GM06990 (cell line): ENCODE measurements around the gene AKAP12.

Source experiments
- DNase-seq: peaks from one replicate; pipeline ENCODE4 v3.0.0-alpha.2; 2011; ENCODE audit not compliant: insufficient read length; ENCODE audit errors: extremely low read depth
- H3K27me3 ChIP-seq: replicated peaks from 2 replicates; pipeline ENCODE4 v1.6.0; 2011; ENCODE audit warnings: low read length; ENCODE audit not compliant: control insufficient read depth, insufficient read depth
- H3K36me3 ChIP-seq: 2 replicates; pipeline ENCODE4 v1.5.1; 2011; ENCODE audit warnings: low read length; ENCODE audit not compliant: control insufficient read depth, insufficient read depth
- H3K4me3 ChIP-seq: replicated peaks from 2 replicates; pipeline ENCODE4 v1.5.1; 2011; ENCODE audit warnings: low read depth, mild to moderate bottlenecking, control low read depth, low read length
- TF ChIP-seq, protein P1 (sequence below): IDR thresholded peaks from 2 replicates; pipeline ENCODE4 v1.5.1; 2011; ENCODE audit warnings: low read length, control low read depth, mild to moderate bottlenecking, inconsistent platforms; ENCODE audit not compliant: insufficient read depth, poor library complexity, severe bottlenecking

The AKAP12 gene

DNA sequence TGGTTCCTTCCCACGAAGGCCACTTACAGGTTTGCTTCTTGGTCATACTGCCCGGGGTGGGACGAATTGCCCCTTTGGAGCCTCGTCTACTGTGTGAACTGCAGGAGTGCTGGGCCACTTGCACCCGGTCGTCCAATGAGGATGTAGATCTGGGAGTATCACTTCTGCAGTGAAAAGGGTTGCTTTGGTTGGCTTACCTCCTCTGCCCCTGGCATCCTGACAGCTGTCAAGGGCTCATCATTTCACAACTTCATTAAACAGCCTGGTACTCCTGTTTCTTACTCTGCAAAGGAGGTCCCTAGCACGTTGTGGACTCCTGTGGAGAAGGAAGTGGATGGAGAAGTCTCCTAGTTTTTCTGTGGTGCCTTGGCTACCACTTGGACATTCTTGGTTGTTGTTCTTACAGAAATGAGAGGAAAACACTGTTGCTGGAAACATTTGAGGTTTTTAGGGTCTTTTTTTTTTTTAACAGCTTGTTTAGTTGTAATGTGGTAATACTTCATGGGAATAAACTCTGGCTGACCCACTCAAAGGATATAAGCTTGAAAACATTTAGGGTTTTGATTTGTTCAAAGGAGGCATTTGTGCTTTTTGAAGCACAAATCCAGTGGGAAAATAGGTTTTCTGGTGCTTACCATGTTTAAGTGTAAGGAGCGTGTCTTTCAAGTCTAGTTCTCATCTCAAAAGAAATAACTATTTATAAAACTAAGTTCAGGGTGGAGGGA is 60.7 kb downstream of the AKAP12 start:
- Histone ChIP-seq H3K4me3 (no peak overlapping the region), H3K36me3 (no peaks in the 10 kb centered on the region), H3K27me3 (no peaks in the 10 kb centered on the region; the same call in 1 of the 2 replicates)
- DNase-seq = no peak
- TF ChIP-seq, protein P1, sequence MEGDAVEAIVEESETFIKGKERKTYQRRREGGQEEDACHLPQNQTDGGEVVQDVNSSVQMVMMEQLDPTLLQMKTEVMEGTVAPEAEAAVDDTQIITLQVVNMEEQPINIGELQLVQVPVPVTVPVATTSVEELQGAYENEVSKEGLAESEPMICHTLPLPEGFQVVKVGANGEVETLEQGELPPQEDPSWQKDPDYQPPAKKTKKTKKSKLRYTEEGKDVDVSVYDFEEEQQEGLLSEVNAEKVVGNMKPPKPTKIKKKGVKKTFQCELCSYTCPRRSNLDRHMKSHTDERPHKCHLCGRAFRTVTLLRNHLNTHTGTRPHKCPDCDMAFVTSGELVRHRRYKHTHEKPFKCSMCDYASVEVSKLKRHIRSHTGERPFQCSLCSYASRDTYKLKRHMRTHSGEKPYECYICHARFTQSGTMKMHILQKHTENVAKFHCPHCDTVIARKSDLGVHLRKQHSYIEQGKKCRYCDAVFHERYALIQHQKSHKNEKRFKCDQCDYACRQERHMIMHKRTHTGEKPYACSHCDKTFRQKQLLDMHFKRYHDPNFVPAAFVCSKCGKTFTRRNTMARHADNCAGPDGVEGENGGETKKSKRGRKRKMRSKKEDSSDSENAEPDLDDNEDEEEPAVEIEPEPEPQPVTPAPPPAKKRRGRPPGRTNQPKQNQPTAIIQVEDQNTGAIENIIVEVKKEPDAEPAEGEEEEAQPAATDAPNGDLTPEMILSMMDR = no peak

DNA sequence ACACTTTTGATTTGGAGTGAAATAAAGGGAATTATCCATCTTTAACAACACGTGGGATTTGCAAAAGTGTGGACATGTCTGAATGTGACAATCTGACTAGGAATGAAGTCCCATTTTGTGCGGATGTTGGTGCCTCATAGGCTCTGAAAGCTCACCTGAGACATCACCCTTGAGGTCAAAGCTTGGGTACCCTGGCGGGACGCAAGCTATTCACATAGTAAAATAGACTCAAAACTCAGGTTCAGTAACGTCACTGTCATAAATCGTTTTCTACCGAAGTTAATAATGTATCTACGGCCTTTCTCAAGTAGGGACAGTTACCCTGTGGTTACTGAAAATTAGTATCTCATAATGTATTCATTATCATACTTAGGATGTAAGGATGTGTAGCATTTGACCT is 61.8 kb downstream of the AKAP12 start:
- DNase-seq = no peak
- TF ChIP-seq, protein P1 = no peak
- Histone ChIP-seq H3K27me3 (no peaks in the 10 kb centered on the region; the same call in 1 of the 2 replicates), H3K36me3 (no peaks in the 10 kb centered on the region), H3K4me3 (no peak overlapping the region)

DNA sequence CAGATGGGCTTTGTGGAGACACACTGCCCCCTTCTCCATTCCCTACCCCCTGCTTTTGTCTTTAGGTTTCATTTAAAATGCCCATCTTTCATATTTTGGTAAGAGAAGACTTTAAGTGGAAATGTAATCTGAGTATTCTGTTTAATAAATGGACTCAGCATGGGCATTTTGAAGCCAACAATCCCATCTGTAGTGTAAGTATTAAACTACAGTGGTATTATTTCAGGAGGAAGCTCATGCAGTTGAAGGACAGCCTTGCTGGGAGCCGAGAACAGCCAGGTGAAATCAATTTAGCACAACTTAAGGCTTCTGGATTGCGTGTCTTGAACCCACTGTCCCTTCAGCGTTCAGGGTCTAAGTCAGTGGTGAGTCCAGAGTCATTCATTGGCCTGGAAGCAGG is 63.5 kb downstream of the AKAP12 start:
- Histone ChIP-seq H3K27me3 (no peaks in the 10 kb centered on the region; the same call in 1 of the 2 replicates), H3K4me3 (no peak overlapping the region), H3K36me3 (no peaks in the 10 kb centered on the region)
- no peak for DNase-seq
- TF ChIP-seq, protein P1 = no peak

DNA sequence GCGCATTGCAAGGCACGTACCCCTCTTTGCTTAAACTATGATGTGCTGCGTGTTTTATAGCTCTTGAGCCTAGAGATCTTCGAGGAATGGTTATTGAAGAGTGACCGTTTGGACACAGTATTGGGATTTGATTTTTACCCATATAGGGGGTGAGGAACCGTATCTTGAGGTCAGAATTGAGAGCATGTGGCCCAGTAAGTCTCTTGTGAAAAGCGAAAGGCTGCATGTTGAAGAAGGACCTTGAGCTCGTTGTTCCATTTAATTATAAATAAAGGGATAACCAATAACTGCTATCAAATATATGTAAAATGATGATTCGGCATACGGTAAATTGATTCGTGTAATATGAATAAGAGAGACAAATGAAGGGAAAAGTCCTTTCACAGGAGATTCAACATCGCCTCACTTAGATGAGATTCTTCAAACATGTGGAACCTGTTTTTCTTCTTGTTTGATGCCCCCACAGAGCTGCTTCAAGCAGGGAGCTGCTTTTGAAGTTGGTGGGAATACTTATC is 66.6 kb downstream of the AKAP12 start:
- TF ChIP-seq, protein P1 = no peak
- Histone ChIP-seq H3K36me3 (no peaks in the 10 kb centered on the region), H3K4me3 (no peak overlapping the region), H3K27me3 (no peaks in the 10 kb centered on the region; the same call in 1 of the 2 replicates)
- no peak for DNase-seq

DNA sequence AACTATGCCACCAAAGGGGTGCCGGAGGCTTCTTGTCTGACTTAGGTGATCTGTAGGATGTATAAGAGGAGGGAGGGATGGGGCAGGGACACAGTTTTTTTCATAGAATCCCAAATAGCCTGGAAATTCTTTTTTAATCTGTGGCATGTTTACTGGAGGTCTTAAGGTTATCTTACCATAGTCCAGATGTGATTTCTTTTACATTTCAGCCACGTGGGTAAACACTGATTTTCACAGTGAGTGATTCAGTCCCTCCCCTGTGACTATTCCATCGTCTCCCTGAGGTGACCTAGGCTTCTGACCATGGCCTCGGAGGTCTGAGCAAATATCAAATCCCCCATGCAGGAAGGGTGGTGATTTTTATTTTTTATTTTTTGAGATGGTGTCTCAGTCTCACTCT is 67.7 kb downstream of the AKAP12 start:
- Histone ChIP-seq H3K36me3 (no peaks in the 10 kb centered on the region), H3K4me3 (no peak overlapping the region), H3K27me3 (no peaks in the 10 kb centered on the region; the same call in 1 of the 2 replicates)
- TF ChIP-seq, protein P1 = no peak
- DNase-seq = no peak
